Measurements from ENCODE around the gene BPGM. TPM values are rescaled to one million over a fixed set of nuclear protein-coding genes. Genes with fewer than 3 reads are reported as not detected.

Gene BPGM
- total and polyA plus RNA-seq, 4 donors, result 44.7 to 121 (median 52.2) TPM

DNA sequence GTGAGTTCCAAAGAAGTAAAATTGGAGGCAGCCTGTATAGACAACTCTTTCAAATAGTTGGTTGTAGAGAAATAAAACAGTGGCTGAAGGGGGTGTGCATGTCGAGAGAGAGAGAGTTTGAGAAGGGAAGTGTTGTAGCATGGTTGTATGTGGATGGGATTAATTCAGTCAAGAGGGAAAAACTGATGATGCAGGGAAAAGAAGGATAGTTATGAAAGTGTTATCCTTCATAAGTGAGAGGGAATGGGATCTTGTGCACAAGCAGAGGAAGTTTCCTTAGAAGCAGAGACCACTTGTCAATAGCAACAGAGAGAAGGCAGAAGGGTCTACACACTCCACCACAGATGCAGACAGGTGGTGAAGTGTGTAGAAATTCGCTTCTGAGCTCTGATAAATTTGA lies 30.0 kb upstream of the BPGM start:
- H3K27ac ChIP-seq (ENCODE audit: low read depth, low read length), result no peak overlapping the region
- H3K27me3 ChIP-seq (ENCODE audit: control insufficient read depth, insufficient read depth, low read length), result no peaks in the 10 kb centered on the region
- H3K36me3 ChIP-seq (ENCODE audit: control insufficient read depth, insufficient read depth, low read length), result no peaks in the 10 kb centered on the region
- H3K4me3 ChIP-seq (ENCODE audit: low read depth, low read length), result no peak overlapping the region
- 93% methylated on average over 1 of the region's 2 CpGs for WGBS (ENCODE audit: insufficient coverage)
- no peaks in the 10 kb centered on the region for H3K4me1 ChIP-seq (ENCODE audit: control insufficient read depth, insufficient read depth, low read length)
- no peak for DNase-seq (ENCODE audit: low read depth in 4 of 6, low spot score in 6 of 6)
- no peaks in the 10 kb centered on the region for H3K9me3 ChIP-seq (ENCODE audit: control insufficient read depth, insufficient read depth, low read length)

DNA sequence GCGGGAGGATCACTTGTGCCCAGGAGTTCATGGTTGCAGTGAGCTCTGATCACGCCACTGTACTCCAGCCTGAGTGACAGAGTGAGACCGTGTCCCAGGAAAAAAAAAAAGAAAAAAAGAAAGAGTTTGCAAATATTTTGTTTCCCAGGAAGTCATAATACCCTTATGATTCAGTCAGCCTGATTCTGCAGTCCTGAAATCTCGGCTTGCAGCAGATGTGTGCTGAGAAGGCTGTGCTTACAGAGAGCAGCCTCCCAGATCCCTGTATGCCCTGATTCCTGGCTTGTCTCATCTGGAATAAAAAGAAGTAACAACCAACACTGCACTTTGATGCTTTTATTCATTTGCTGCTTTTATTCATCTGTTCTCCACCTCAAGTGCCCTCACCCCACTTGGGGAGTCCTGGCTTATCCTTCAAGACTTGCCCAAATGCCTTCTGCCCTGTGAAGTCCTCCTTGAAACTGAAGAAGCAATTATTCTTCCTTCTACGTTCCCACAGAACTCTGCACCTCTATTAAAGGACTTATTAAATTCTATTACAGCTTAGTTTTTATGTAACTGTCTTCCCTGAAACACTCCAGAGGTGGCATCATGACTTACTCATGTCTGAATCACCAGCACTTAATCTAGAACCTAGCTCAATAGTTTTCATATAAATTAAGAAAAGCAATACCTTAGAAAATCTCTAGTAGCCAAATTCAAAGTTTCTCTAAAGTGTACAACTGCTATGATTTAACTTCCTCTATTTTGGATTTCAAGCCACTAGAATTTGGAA lies 27.7 kb upstream of the BPGM start:
- H3K4me1 ChIP-seq (ENCODE audit: control insufficient read depth, insufficient read depth, low read length), result no peaks in the 10 kb centered on the region
- DNase-seq (ENCODE audit: low read depth in 4 of 6, low spot score in 6 of 6), result no peak
- no peaks in the 10 kb centered on the region for H3K9me3 ChIP-seq (ENCODE audit: control insufficient read depth, insufficient read depth, low read length)
- no peak overlapping the region for H3K27ac ChIP-seq (ENCODE audit: low read depth, low read length)
- no peaks in the 10 kb centered on the region for H3K36me3 ChIP-seq (ENCODE audit: control insufficient read depth, insufficient read depth, low read length)
- no peak overlapping the region for H3K4me3 ChIP-seq (ENCODE audit: low read depth, low read length)
- no peaks in the 10 kb centered on the region for H3K27me3 ChIP-seq (ENCODE audit: control insufficient read depth, insufficient read depth, low read length)
- 90% methylated on average over 2 of the region's 5 CpGs for WGBS (ENCODE audit: insufficient coverage)

DNA sequence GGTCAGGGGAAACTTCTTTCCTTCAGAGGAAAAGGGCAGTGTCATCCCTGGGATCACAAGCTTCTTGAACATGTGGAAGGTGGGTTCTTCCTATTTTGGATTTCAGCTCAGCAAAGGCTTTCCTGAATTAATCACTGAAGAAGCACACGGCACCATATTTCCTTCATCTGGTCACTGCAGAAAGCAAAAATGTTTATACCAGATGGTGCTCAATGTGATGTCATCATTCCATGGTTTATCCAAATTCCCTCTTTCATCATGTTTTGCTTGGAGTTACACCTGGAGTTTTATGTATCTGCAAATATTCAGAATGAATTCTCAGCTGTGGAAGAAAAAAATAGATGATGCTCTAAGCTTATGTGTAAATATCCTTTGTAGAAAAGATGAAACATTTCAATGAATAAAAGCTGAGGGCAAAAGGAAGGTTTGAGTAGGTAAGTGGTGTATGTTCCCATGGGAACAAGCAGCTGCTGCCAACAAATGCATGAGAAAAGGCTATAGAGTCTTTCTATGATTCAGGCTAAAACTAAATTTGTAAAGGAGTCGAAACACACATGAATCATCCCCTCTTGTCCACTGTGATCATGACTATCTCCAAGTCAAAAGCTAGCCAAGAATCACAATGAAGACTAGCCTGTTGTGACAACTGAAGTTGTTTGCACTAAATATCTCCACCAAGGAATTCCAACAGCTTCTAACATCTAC lies 26.9 kb upstream of the BPGM start:
- H3K27me3 ChIP-seq (ENCODE audit: control insufficient read depth, insufficient read depth, low read length), result no peaks in the 10 kb centered on the region
- 50% methylated on average over 2 of the region's 2 CpGs for WGBS (ENCODE audit: insufficient coverage)

DNA sequence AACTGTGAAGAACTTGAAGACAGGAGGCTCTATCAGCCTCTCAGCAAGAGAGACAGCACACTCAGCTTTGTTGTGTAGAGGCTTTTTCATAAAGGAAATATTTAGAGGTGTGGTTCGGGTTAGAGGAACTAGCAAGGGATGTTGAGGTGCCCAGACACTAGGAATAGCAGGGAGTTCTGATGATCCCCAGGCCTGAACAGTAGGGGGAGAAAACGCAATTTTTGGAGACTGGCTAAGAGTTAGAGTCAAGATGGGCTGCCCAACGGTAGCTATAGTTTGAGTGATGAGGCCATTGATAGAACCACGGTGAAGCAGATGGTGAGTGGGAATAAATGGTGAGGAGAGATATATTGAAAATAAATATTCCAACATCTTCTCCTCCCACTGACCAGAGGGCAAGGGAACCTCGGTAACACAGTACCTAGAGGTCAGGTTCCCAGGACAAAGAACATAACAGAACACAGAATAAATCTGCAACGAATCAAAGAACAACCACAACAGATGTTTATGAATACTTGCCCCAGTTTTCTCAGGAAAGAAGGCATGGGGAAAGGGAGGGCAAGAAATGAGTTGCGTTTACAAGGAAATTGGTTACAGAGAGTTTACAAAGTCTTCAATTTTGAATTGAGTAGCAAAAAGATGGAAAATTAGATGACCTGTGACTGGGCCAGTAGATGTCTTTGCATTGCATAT lies 24.2 kb upstream of the BPGM start:
- no peaks in the 10 kb centered on the region for H3K4me1 ChIP-seq (ENCODE audit: control insufficient read depth, insufficient read depth, low read length)
- no peaks in the 10 kb centered on the region for H3K27me3 ChIP-seq (ENCODE audit: control insufficient read depth, insufficient read depth, low read length)
- no peak overlapping the region for H3K27ac ChIP-seq (ENCODE audit: low read depth, low read length)
- no peaks in the 10 kb centered on the region for H3K9me3 ChIP-seq (ENCODE audit: control insufficient read depth, insufficient read depth, low read length)
- no peak overlapping the region for H3K4me3 ChIP-seq (ENCODE audit: low read depth, low read length)
- no peak for DNase-seq (ENCODE audit: low read depth in 4 of 6, low spot score in 6 of 6)
- WGBS (ENCODE audit: insufficient coverage), result 66% methylated on average over 2 of the region's 7 CpGs
- H3K36me3 ChIP-seq (ENCODE audit: control insufficient read depth, insufficient read depth, low read length), result no peaks in the 10 kb centered on the region

More for the DNA sequence above, 26.9 kb upstream of the BPGM start:
- peak in 1 of 6 donors; percentile 37 for DNase-seq (ENCODE audit: low read depth in 4 of 6, low spot score in 6 of 6)
- Histone ChIP-seq H3K9me3 (ENCODE audit: control insufficient read depth, insufficient read depth, low read length) (no peaks in the 10 kb centered on the region), H3K36me3 (ENCODE audit: control insufficient read depth, insufficient read depth, low read length) (no peaks in the 10 kb centered on the region), H3K4me3 (ENCODE audit: low read depth, low read length) (no peak overlapping the region), H3K27ac (ENCODE audit: low read depth, low read length) (no peak overlapping the region), H3K4me1 (ENCODE audit: control insufficient read depth, insufficient read depth, low read length) (no peaks in the 10 kb centered on the region)

DNA sequence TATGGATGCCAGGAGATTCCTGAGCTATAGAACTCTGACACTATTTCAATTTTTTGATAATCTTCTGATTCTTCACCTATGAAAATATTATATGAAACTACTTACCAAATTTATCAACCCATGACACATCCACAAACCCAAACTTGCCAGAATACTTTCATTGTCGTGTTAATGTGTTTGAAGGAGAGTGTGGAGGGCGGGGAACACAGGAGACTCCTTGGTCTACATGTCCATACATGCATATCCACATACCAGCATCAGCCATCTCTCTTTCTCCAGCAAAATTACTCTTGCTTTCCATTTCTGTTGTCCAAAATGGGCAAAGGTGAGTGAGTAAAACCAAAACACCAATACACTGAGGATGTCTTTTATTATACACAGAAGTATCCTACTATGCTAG lies 23.5 kb upstream of the BPGM start:
- WGBS (ENCODE audit: insufficient coverage), result no CpG with 5 or more reads among the region's 2 CpGs
- Histone ChIP-seq H3K9me3 (ENCODE audit: control insufficient read depth, insufficient read depth, low read length) (no peaks in the 10 kb centered on the region), H3K27me3 (ENCODE audit: control insufficient read depth, insufficient read depth, low read length) (no peaks in the 10 kb centered on the region), H3K27ac (ENCODE audit: low read depth, low read length) (no peak overlapping the region), H3K4me1 (ENCODE audit: control insufficient read depth, insufficient read depth, low read length) (no peaks in the 10 kb centered on the region), H3K4me3 (ENCODE audit: low read depth, low read length) (no peak overlapping the region), H3K36me3 (ENCODE audit: control insufficient read depth, insufficient read depth, low read length) (no peaks in the 10 kb centered on the region)
- DNase-seq (ENCODE audit: low read depth in 4 of 6, low spot score in 6 of 6), result no peak

DNA sequence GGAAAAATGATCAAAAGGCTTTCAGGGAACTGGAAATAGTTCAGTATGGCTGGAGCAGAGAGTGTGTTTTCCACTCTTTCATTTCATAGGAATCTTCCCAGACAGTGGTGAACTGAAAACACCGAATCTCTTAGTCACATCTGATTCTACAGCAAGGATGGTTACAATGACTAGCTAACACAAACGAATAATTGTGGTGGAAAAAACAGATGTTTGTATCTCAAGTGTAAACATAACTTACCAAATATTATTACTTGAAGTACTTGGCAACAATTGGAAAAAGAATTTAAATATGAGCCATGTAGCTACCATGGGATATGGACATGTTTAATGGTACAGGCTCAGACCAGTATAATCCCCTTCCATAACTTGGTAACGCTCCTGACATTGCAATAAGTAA lies 21.1 kb upstream of the BPGM start:
- no peak for DNase-seq (ENCODE audit: low read depth in 4 of 6, low spot score in 6 of 6)
- WGBS (ENCODE audit: insufficient coverage), result no CpG with 5 or more reads among the region's 3 CpGs
- no peaks in the 10 kb centered on the region for H3K9me3 ChIP-seq (ENCODE audit: control insufficient read depth, insufficient read depth, low read length)

DNA sequence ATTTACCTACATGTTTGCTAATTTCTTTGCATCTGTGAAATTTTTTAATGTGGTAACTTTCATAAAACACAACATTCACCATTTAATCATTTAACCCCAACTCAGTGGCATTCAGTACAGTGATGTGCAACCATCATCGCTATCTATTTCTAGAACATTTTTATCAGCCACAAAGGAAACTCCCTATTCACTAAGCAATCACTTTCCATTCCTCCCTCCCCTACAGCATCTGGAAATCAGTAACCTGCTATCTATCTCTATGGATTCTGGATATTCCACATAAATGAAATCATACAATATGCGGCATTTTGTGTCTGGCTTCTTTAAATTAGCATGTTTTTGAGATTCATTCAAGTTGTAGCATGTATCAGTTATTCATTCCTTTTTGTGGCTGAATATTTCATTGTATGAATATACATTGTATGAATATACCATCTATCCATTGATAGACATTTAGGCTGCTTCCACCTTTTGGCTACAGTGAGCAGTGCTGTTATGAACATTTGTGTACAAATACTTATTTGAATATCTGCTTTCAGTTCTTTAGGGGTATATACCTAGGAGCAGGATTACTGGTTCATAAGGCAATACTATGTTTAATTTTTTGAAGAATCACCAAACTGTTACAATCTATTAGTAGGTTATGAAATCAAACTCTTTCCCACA lies 19.4 kb upstream of the BPGM start:
- DNase-seq (ENCODE audit: low read depth in 4 of 6, low spot score in 6 of 6), result no peak
- no peaks in the 10 kb centered on the region for H3K36me3 ChIP-seq (ENCODE audit: control insufficient read depth, insufficient read depth, low read length)
- no peaks in the 10 kb centered on the region for H3K4me1 ChIP-seq (ENCODE audit: control insufficient read depth, insufficient read depth, low read length)
- H3K27ac ChIP-seq (ENCODE audit: low read depth, low read length), result no peak overlapping the region
- H3K27me3 ChIP-seq (ENCODE audit: control insufficient read depth, insufficient read depth, low read length), result no peaks in the 10 kb centered on the region
- H3K9me3 ChIP-seq (ENCODE audit: control insufficient read depth, insufficient read depth, low read length), result no peaks in the 10 kb centered on the region
- no peak overlapping the region for H3K4me3 ChIP-seq (ENCODE audit: low read depth, low read length)
- 87% methylated on average over 1 of the region's 2 CpGs for WGBS (ENCODE audit: insufficient coverage)

More for the DNA sequence above, 21.1 kb upstream of the BPGM start:
- no peaks in the 10 kb centered on the region for H3K27me3 ChIP-seq (ENCODE audit: control insufficient read depth, insufficient read depth, low read length)
- no peaks in the 10 kb centered on the region for H3K4me1 ChIP-seq (ENCODE audit: control insufficient read depth, insufficient read depth, low read length)
- no peaks in the 10 kb centered on the region for H3K36me3 ChIP-seq (ENCODE audit: control insufficient read depth, insufficient read depth, low read length)
- no peak overlapping the region for H3K4me3 ChIP-seq (ENCODE audit: low read depth, low read length)
- H3K27ac ChIP-seq (ENCODE audit: low read depth, low read length), result no peak overlapping the region

DNA sequence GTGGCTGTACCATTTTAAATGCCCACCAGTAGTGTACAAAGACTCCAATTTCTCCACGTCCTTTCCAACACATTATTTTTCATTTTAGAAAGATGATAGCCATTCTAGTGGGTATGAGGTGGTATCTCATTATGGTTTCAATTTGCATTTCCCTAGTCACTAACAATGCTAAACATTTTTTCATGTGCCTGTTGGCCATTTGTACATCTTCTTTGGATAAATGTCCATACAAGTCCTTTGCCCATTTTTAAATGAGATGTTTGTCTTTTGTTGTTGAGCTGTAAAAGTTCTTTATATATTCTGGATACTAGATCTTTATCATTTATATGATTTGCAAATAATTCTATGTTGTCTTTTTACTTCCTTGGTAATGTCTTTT lies 18.9 kb upstream of the BPGM start:
- no CpG with 5 or more reads among the region's 1 CpG for WGBS (ENCODE audit: insufficient coverage)
- H3K4me1 ChIP-seq (ENCODE audit: control insufficient read depth, insufficient read depth, low read length), result no peaks in the 10 kb centered on the region
- H3K4me3 ChIP-seq (ENCODE audit: low read depth, low read length), result no peak overlapping the region
- no peaks in the 10 kb centered on the region for H3K9me3 ChIP-seq (ENCODE audit: control insufficient read depth, insufficient read depth, low read length)
- no peak for DNase-seq (ENCODE audit: low read depth in 4 of 6, low spot score in 6 of 6)
- no peak overlapping the region for H3K27ac ChIP-seq (ENCODE audit: low read depth, low read length)
- H3K27me3 ChIP-seq (ENCODE audit: control insufficient read depth, insufficient read depth, low read length), result no peaks in the 10 kb centered on the region
- H3K36me3 ChIP-seq (ENCODE audit: control insufficient read depth, insufficient read depth, low read length), result no peaks in the 10 kb centered on the region

DNA sequence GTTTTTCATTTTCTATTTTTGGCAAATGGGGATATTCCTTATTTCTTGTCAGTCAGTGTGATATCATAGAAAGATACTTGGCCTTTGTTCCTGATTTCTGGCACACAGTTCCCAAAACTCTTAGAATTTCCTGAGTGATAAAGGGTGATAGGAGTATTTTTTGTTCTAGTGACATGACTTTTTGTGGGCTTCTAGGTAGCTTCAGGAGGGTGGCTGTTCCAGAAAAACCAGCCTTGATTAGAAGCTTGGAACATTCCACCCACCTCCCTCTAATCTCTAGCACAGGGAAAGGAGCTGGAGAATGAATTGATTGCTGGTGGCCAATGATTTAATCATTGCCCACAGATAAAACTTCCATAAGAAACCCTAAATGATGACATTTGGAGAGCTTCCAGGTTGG lies 17.2 kb upstream of the BPGM start:
- H3K4me3 ChIP-seq (ENCODE audit: low read depth, low read length), result no peak overlapping the region
- H3K4me1 ChIP-seq (ENCODE audit: control insufficient read depth, insufficient read depth, low read length), result no peaks in the 10 kb centered on the region
- DNase-seq (ENCODE audit: low read depth in 4 of 6, low spot score in 6 of 6), result no peak
- no peaks in the 10 kb centered on the region for H3K27me3 ChIP-seq (ENCODE audit: control insufficient read depth, insufficient read depth, low read length)
- no peaks in the 10 kb centered on the region for H3K9me3 ChIP-seq (ENCODE audit: control insufficient read depth, insufficient read depth, low read length)
- H3K27ac ChIP-seq (ENCODE audit: low read depth, low read length), result no peak overlapping the region
- H3K36me3 ChIP-seq (ENCODE audit: control insufficient read depth, insufficient read depth, low read length), result no peaks in the 10 kb centered on the region
